Dermis blood vessel endothelial cell (primary cell): ENCODE results near the gene CASTOR2. TPM values are rescaled to one million over a fixed set of nuclear protein-coding genes. Genes with fewer than 3 reads are reported as not detected.
"Not testable (repeated sequence)": the region's sequence is repeated elsewhere in the genome, so short reads cannot be mapped to it uniquely, and the experiment has no call there.

Experiments
- DNase-seq: peaks from one replicate; pipeline ENCODE4 v3.0.0; 2010
- total RNA-seq: library from RNA; depleted of rRNA; stranded (reverse); fragments of >200 nt; gene quantifications from 2 replicates; pipeline ENCODE4 v1.2.3, GENCODE V29; 2014

Gene CASTOR2
- total RNA-seq, 1 donor from 2014 or later: 11.9 TPM

GRCh38 chr7:74996361-74996760, 31.9 kb downstream of the CASTOR2 start:
- DNase-seq: not testable (repeated sequence)

- DNase-seq: not testable (repeated sequence)
Measured at GRCh38 chr7:74997811-74998210, 33.3 kb downstream of the CASTOR2 start.

GRCh38 chr7:75001356-75001755, 36.9 kb downstream of the CASTOR2 start:
- not testable (repeated sequence) for DNase-seq

GRCh38 chr7:75010036-75010435, 45.5 kb downstream of the CASTOR2 start:
- DNase-seq: no peak

GRCh38 chr7:75017832-75018231, 53.3 kb downstream of the CASTOR2 start:
- no peak for DNase-seq

- DNase-seq: no peak
Measured at GRCh38 chr7:75018570-75019364, 54.3 kb downstream of the CASTOR2 start.

- no peak for DNase-seq
Measured at GRCh38 chr7:75019800-75020199, 55.3 kb downstream of the CASTOR2 start.

GRCh38 chr7:75024922-75025321, 60.4 kb downstream of the CASTOR2 start:
- DNase-seq: no peak

GRCh38 chr7:75028299-75028698, 63.8 kb downstream of the CASTOR2 start:
- no peak for DNase-seq

- DNase-seq: peak; percentile 41
Measured at GRCh38 chr7:75033064-75033463, 68.6 kb downstream of the CASTOR2 start.

- DNase-seq: no peak
Measured at GRCh38 chr7:75033826-75034225, 69.3 kb downstream of the CASTOR2 start.

GRCh38 chr7:75038508-75038907, 74.0 kb downstream of the CASTOR2 start:
- no peak for DNase-seq

GRCh38 chr7:75039166-75039565, 74.7 kb downstream of the CASTOR2 start:
- DNase-seq: peak; percentile 63

- DNase-seq: no peak
Measured at GRCh38 chr7:75039709-75040108, 75.2 kb downstream of the CASTOR2 start.

- DNase-seq: no peak
Measured at GRCh38 chr7:75040512-75040911, 76.0 kb downstream of the CASTOR2 start.

GRCh38 chr7:75042286-75042685, 77.8 kb downstream of the CASTOR2 start:
- no peak for DNase-seq

GRCh38 chr7:75042831-75043703, 78.6 kb downstream of the CASTOR2 start:
- no peak for DNase-seq

- no peak for DNase-seq
Measured at GRCh38 chr7:75045881-75046280, 81.4 kb downstream of the CASTOR2 start.

- DNase-seq: no peak
Measured at GRCh38 chr7:75048435-75049379, 84.2 kb downstream of the CASTOR2 start.

- DNase-seq: no peak
Measured at GRCh38 chr7:75049817-75050216, 85.3 kb downstream of the CASTOR2 start.

GRCh38 chr7:75050501-75050900, 86.0 kb downstream of the CASTOR2 start:
- DNase-seq: no peak

GRCh38 chr7:75054744-75055143, 90.2 kb downstream of the CASTOR2 start:
- DNase-seq: peak; percentile 28

- no peak for DNase-seq
Measured at GRCh38 chr7:75055155-75055554, 90.7 kb downstream of the CASTOR2 start.
